Right lobe of liver (tissue), 6 donors: ENCODE results near the gene PDZD2. TPM values are rescaled to one million over a fixed set of nuclear protein-coding genes. Genes with fewer than 3 reads are reported as not detected.

ENCODE experiments used
- ATAC-seq, 4 donors: fragments of 200-7000 bp; cut with Tn5 transposase; one replicate each; pipeline ENCODE4 v1.9.1; 2020; ENCODE audit warnings: mild to moderate bottlenecking in 4 of 4, moderate library complexity in 4 of 4
- DNase-seq, 3 donors: peaks; one replicate each; pipeline ENCODE4 v3.0.0-alpha.2; 2020
- H3K27ac ChIP-seq, 3 donors: fragments of 200-600 bp; one replicate each; pipeline ENCODE4 v1.8.0; 2022
- H3K27me3 ChIP-seq, 2 donors: fragments of 200-600 bp; one replicate each; pipeline ENCODE4 v1.8.0; 2022
- H3K36me3 ChIP-seq, 4 donors: fragments of 200-600 bp; sonication (generic) in 1 of 4; one replicate each; pipeline versions ENCODE4 v1.5.1 to v1.8.0; 2017 to 2022; ENCODE audit warnings: control low read depth in 1 of 4
- H3K4me1 ChIP-seq, 4 donors: fragments of 200-600 bp; sonication (generic) in 1 of 4; one replicate each; pipeline versions ENCODE4 v1.5.1 to v1.8.0; 2017 to 2022; ENCODE audit warnings: control low read depth in 1 of 4
- H3K4me3 ChIP-seq, 3 donors: fragments of 200-600 bp; one replicate each; pipeline ENCODE4 v1.8.0; 2022
- H3K9me3 ChIP-seq, 4 donors: fragments of 200-600 bp; sonication (generic) in 1 of 4; one replicate each; pipeline versions ENCODE4 v1.5.1 to v1.8.0; 2017 to 2022; ENCODE audit warnings: control low read depth in 1 of 4
- POLR2A ChIP-seq: fragments of 450-650 bp; IDR thresholded peaks from one replicate; pipeline ENCODE4 v1.6.1; 2017; ENCODE audit warnings: antibody characterized with exemption, mild to moderate bottlenecking
- WGBS: methylation state at CpG from one replicate; pipeline ENCODE4 v1.1.6; 2018; ENCODE audit warnings: low coverage, low lambda C conversion rate; ENCODE audit not compliant: insufficient coverage; ENCODE audit errors: missing lambda C conversion rate; 5-methylcytosine and 5-hydroxymethylcytosine counted together
- intact Hi-C, 2 donors: fragments of 100-400 bp; cut with DNase I; formaldehyde crosslinking; loops; one replicate each; pipeline versions ENCODE4 v1.11.2 to v1.14.1; 2022
- total RNA-seq, 6 experiments: library from RNA; depleted of rRNA in 2 of 6; stranded (reverse); fragments of >200 nt in 2 of 6; fragmentation: NEBNext Ultra II Directional in 3 of 6; extraction: Animal tissue kit (Norgen Biotek cat#: 25700) in 3 of 6; gene quantifications; one replicate each; pipeline versions ENCODE4 v1.1.0 to v1.2.4, GENCODE V29; 2016 to 2023
- TF ChIP-seq, protein P1 (sequence below), 4 donors: fragments of 200-600 bp in 3 of 4; fragments of 450-650 bp in 1 of 4; IDR thresholded peaks; one replicate each; pipeline versions ENCODE4 v1.5.1 to v1.8.0; 2016 to 2022; ENCODE audit warnings: antibody characterized with exemption in 4 of 4, mild to moderate bottlenecking in 2 of 4
- donor health status: DM: no; HTN: yes; CAD: no.
- donor health status: DM: no; HTN: no; CAD: no.
- donor health status: DM: no; HTN: no; CAD: no.
- donor health status: DM: no; HTN: yes; CAD: no.
- donor health status: DM: no; HTN: yes; CAD: no.

Gene PDZD2
- total RNA-seq, 6 experiments from 2014 or later, result 0.43 to 1.9 (median 0.88) TPM

- WGBS, result 47% methylated on average over 4 of the region's 4 CpGs
- no peaks in the 10 kb centered on the region for H3K9me3 ChIP-seq
- no peaks in the 10 kb centered on the region for H3K27me3 ChIP-seq
- ATAC-seq (no peak), DNase-seq (no peak)
- no peaks in the 10 kb centered on the region for H3K36me3 ChIP-seq
- H3K4me3 ChIP-seq, result no peak overlapping the region
- TF ChIP-seq POLR2A, result no peak
- TF ChIP-seq, protein P1, sequence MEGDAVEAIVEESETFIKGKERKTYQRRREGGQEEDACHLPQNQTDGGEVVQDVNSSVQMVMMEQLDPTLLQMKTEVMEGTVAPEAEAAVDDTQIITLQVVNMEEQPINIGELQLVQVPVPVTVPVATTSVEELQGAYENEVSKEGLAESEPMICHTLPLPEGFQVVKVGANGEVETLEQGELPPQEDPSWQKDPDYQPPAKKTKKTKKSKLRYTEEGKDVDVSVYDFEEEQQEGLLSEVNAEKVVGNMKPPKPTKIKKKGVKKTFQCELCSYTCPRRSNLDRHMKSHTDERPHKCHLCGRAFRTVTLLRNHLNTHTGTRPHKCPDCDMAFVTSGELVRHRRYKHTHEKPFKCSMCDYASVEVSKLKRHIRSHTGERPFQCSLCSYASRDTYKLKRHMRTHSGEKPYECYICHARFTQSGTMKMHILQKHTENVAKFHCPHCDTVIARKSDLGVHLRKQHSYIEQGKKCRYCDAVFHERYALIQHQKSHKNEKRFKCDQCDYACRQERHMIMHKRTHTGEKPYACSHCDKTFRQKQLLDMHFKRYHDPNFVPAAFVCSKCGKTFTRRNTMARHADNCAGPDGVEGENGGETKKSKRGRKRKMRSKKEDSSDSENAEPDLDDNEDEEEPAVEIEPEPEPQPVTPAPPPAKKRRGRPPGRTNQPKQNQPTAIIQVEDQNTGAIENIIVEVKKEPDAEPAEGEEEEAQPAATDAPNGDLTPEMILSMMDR (IDR thresholded peaks at IDR 0.05), result no peak
- intact Hi-C loops, result no loop called here
- no peak overlapping the region for H3K27ac ChIP-seq
- H3K4me1 ChIP-seq, result no peaks in the 10 kb centered on the region
Measured at GRCh38 chr5:31656806-31657205, 17.9 kb downstream of the PDZD2 start.

GRCh38 chr5:31657315-31657979 is 18.5 kb downstream of the PDZD2 start:
- Histone ChIP-seq H3K27me3 (no peaks in the 10 kb centered on the region), H3K36me3 (no peaks in the 10 kb centered on the region), H3K27ac (no peak overlapping the region), H3K4me3 (no peak overlapping the region), H3K9me3 (no peaks in the 10 kb centered on the region), H3K4me1 (no peaks in the 10 kb centered on the region)
- DNase-seq (no peak), ATAC-seq (no peak)
- 65% methylated on average over 10 of the region's 11 CpGs for WGBS
- TF ChIP-seq, protein P1 (IDR thresholded peaks at IDR 0.05), result no peak
- no peak for TF ChIP-seq POLR2A
- intact Hi-C loops, result no loop called here

- H3K4me3 ChIP-seq, result no peak overlapping the region
- intact Hi-C loops, result no loop called here
- no peaks in the 10 kb centered on the region for H3K4me1 ChIP-seq
- no peaks in the 10 kb centered on the region for H3K27me3 ChIP-seq
- no peaks in the 10 kb centered on the region for H3K36me3 ChIP-seq
- H3K9me3 ChIP-seq, result no peaks in the 10 kb centered on the region
- 66% methylated on average over 4 of the region's 4 CpGs for WGBS
- ATAC-seq (no peak), DNase-seq (no peak)
- TF ChIP-seq, protein P1 (IDR thresholded peaks at IDR 0.05), result no peak
- TF ChIP-seq POLR2A, result no peak
- H3K27ac ChIP-seq, result no peak overlapping the region
Measured at GRCh38 chr5:31661257-31661656, 22.3 kb downstream of the PDZD2 start.

GRCh38 chr5:31663519-31663918 is 24.6 kb downstream of the PDZD2 start:
- no peak for TF ChIP-seq POLR2A
- H3K27ac ChIP-seq, result no peak overlapping the region
- no peak for DNase-seq
- H3K9me3 ChIP-seq, result no peaks in the 10 kb centered on the region
- no peak overlapping the region for H3K4me3 ChIP-seq
- H3K4me1 ChIP-seq, result no peaks in the 10 kb centered on the region
- no peaks in the 10 kb centered on the region for H3K27me3 ChIP-seq
- WGBS, result 56% methylated on average over 6 of the region's 7 CpGs
- ATAC-seq, result no peak
- no peaks in the 10 kb centered on the region for H3K36me3 ChIP-seq
- intact Hi-C loops, result no loop called here

- no peak for DNase-seq
- TF ChIP-seq, protein P1 (IDR thresholded peaks at IDR 0.05), result no peak
- TF ChIP-seq POLR2A, result no peak
- intact Hi-C loops, result no loop called here
- ATAC-seq, result no peak
- H3K36me3 ChIP-seq, result no peaks in the 10 kb centered on the region
- H3K4me1 ChIP-seq, result no peaks in the 10 kb centered on the region
- no peak overlapping the region for H3K4me3 ChIP-seq
- H3K27me3 ChIP-seq, result no peaks in the 10 kb centered on the region
- H3K27ac ChIP-seq, result no peak overlapping the region
- 68% methylated on average over 7 of the region's 8 CpGs for WGBS
- no peaks in the 10 kb centered on the region for H3K9me3 ChIP-seq
Measured at GRCh38 chr5:31664566-31664965, 25.6 kb downstream of the PDZD2 start.
